IPS-20b (cell line): ENCODE results near the gene KRTAP5-6.

ENCODE experiments used
- H3K27ac ChIP-seq: one replicate; pipeline ENCODE4 v1.5.1; 2013; ENCODE audit warnings: low read length
- H3K27me3 ChIP-seq: 2 replicates; pipeline ENCODE4 v1.6.1; 2013; ENCODE audit warnings: mild to moderate bottlenecking, low read length, inconsistent platforms; ENCODE audit not compliant: insufficient read depth
- H3K36me3 ChIP-seq: 2 replicates; pipeline ENCODE4 v1.6.1; 2013; ENCODE audit warnings: low read depth, mild to moderate bottlenecking, inconsistent platforms, low read length, moderate library complexity; ENCODE audit not compliant: insufficient read depth
- H3K4me1 ChIP-seq: 2 replicates; pipeline ENCODE4 v1.6.1; 2013; ENCODE audit warnings: mild to moderate bottlenecking, control low read depth, inconsistent platforms, low read length, moderate library complexity; ENCODE audit not compliant: insufficient read depth
- H3K4me3 ChIP-seq: 2 replicates; pipeline ENCODE4 v1.5.1; 2013; ENCODE audit warnings: mild to moderate bottlenecking, low read length, inconsistent platforms
- H3K9ac ChIP-seq: 2 replicates; pipeline ENCODE4 v1.6.1; 2013; ENCODE audit warnings: low read depth, mild to moderate bottlenecking, inconsistent platforms, low read length, moderate library complexity
- H3K9me3 ChIP-seq: 2 replicates; pipeline ENCODE4 v1.6.1; 2013; ENCODE audit warnings: mild to moderate bottlenecking, low read depth, low read length, inconsistent platforms; ENCODE audit not compliant: insufficient read depth

Gene KRTAP5-6

GRCh38 chr11:1733716-1734640, 37.0 kb downstream of the KRTAP5-6 start:
- no peaks in the 10 kb centered on the region for H3K9me3 ChIP-seq
- H3K4me3 ChIP-seq = no peak overlapping the region
- no peaks in the 10 kb centered on the region for H3K36me3 ChIP-seq
- no peaks in the 10 kb centered on the region for H3K4me1 ChIP-seq
- no peak overlapping the region for H3K9ac ChIP-seq
- H3K27ac ChIP-seq = no peak overlapping the region
- peaks cover 32% of the 10 kb centered on the region; the same call in 1 of the 2 replicates for H3K27me3 ChIP-seq

GRCh38 chr11:1734641-1735081, 37.7 kb downstream of the KRTAP5-6 start:
- peaks cover 38% of the 10 kb centered on the region; the same call in 1 of the 2 replicates for H3K27me3 ChIP-seq
- H3K9ac ChIP-seq = no peak overlapping the region

GRCh38 chr11:1735271-1735670, 38.3 kb downstream of the KRTAP5-6 start:
- no peak overlapping the region for H3K9ac ChIP-seq
- no peaks in the 10 kb centered on the region for H3K4me1 ChIP-seq
- no peak overlapping the region for H3K4me3 ChIP-seq
- H3K36me3 ChIP-seq = no peaks in the 10 kb centered on the region
- H3K27me3 ChIP-seq = peaks cover 42% of the 10 kb centered on the region; the same call in 1 of the 2 replicates
- no peak overlapping the region for H3K27ac ChIP-seq
- no peaks in the 10 kb centered on the region for H3K9me3 ChIP-seq

More at GRCh38 chr11:1734641-1735081, 37.7 kb downstream of the KRTAP5-6 start:
- Histone ChIP-seq H3K4me3 (no peak overlapping the region), H3K27ac (no peak overlapping the region), H3K36me3 (no peaks in the 10 kb centered on the region), H3K4me1 (no peaks in the 10 kb centered on the region), H3K9me3 (no peaks in the 10 kb centered on the region)

- no peaks in the 10 kb centered on the region for H3K36me3 ChIP-seq
- H3K27ac ChIP-seq = no peak overlapping the region
- H3K9ac ChIP-seq = no peak overlapping the region
- no peaks in the 10 kb centered on the region for H3K9me3 ChIP-seq
- no peaks in the 10 kb centered on the region for H3K4me1 ChIP-seq
- H3K27me3 ChIP-seq = peaks cover 54% of the 10 kb centered on the region
- H3K4me3 ChIP-seq = no peak overlapping the region
Observed at GRCh38 chr11:1736447-1736992, 39.5 kb downstream of the KRTAP5-6 start.

- Histone ChIP-seq H3K27ac (no peak overlapping the region), H3K36me3 (no peaks in the 10 kb centered on the region), H3K9me3 (no peaks in the 10 kb centered on the region), H3K4me3 (no peak overlapping the region), H3K4me1 (no peaks in the 10 kb centered on the region), H3K27me3 (peaks cover 60% of the 10 kb centered on the region), H3K9ac (no peak overlapping the region)
Observed at GRCh38 chr11:1737080-1737757, 40.2 kb downstream of the KRTAP5-6 start.

GRCh38 chr11:1738380-1738779, 41.4 kb downstream of the KRTAP5-6 start:
- Histone ChIP-seq H3K4me1 (no peaks in the 10 kb centered on the region), H3K27me3 (peaks cover 65% of the 10 kb centered on the region), H3K4me3 (no peak overlapping the region), H3K9me3 (no peaks in the 10 kb centered on the region), H3K9ac (no peak overlapping the region), H3K36me3 (no peaks in the 10 kb centered on the region), H3K27ac (no peak overlapping the region)

GRCh38 chr11:1739576-1739975, 42.6 kb downstream of the KRTAP5-6 start:
- no peak overlapping the region for H3K9ac ChIP-seq
- no peaks in the 10 kb centered on the region for H3K36me3 ChIP-seq
- no peaks in the 10 kb centered on the region for H3K9me3 ChIP-seq
- no peak overlapping the region for H3K4me3 ChIP-seq
- H3K27ac ChIP-seq = no peak overlapping the region
- no peaks in the 10 kb centered on the region for H3K4me1 ChIP-seq
- peaks cover 64% of the 10 kb centered on the region for H3K27me3 ChIP-seq

- Histone ChIP-seq H3K27ac (no peak overlapping the region), H3K4me3 (no peak overlapping the region), H3K36me3 (no peaks in the 10 kb centered on the region), H3K9me3 (peaks cover 5% of the 10 kb centered on the region; the same call in 1 of the 2 replicates), H3K9ac (no peak overlapping the region), H3K27me3 (peaks cover 63% of the 10 kb centered on the region), H3K4me1 (no peaks in the 10 kb centered on the region)
Observed at GRCh38 chr11:1740786-1741530, 44.0 kb downstream of the KRTAP5-6 start.

GRCh38 chr11:1741741-1742140, 44.7 kb downstream of the KRTAP5-6 start:
- H3K27ac ChIP-seq = no peak overlapping the region
- H3K9me3 ChIP-seq = peaks cover 5% of the 10 kb centered on the region; the same call in 1 of the 2 replicates
- H3K9ac ChIP-seq = no peak overlapping the region
- H3K36me3 ChIP-seq = no peaks in the 10 kb centered on the region
- no peaks in the 10 kb centered on the region for H3K4me1 ChIP-seq
- H3K4me3 ChIP-seq = no peak overlapping the region
- peaks cover 62% of the 10 kb centered on the region for H3K27me3 ChIP-seq

GRCh38 chr11:1742371-1742770, 45.4 kb downstream of the KRTAP5-6 start:
- Histone ChIP-seq H3K9me3 (peaks cover 5% of the 10 kb centered on the region; the same call in 1 of the 2 replicates), H3K27ac (no peak overlapping the region), H3K4me3 (no peak overlapping the region), H3K36me3 (no peaks in the 10 kb centered on the region), H3K9ac (no peak overlapping the region), H3K27me3 (peaks cover 63% of the 10 kb centered on the region), H3K4me1 (no peaks in the 10 kb centered on the region)
